Hematopoietic multipotent progenitor cell treated with erythropoietin and hydrocortisone succinate and interleukin-3 and kit ligand, for 17 days (in vitro differentiated cells): Measurements from ENCODE around the gene RNF215.
A peak's percentile ranks its signal among the peaks of the same experiment; 100 is the strongest.

ENCODE experiments used
- DNase-seq: peaks from one replicate; pipeline ENCODE4 v3.0.0-alpha.2; 2015; ENCODE audit warnings: low spot score

The RNF215 gene

GRCh38 chr22:30397656-30398635 is 10.7 kb upstream of the RNF215 start:
- peak; percentile 38 for DNase-seq

DNA sequence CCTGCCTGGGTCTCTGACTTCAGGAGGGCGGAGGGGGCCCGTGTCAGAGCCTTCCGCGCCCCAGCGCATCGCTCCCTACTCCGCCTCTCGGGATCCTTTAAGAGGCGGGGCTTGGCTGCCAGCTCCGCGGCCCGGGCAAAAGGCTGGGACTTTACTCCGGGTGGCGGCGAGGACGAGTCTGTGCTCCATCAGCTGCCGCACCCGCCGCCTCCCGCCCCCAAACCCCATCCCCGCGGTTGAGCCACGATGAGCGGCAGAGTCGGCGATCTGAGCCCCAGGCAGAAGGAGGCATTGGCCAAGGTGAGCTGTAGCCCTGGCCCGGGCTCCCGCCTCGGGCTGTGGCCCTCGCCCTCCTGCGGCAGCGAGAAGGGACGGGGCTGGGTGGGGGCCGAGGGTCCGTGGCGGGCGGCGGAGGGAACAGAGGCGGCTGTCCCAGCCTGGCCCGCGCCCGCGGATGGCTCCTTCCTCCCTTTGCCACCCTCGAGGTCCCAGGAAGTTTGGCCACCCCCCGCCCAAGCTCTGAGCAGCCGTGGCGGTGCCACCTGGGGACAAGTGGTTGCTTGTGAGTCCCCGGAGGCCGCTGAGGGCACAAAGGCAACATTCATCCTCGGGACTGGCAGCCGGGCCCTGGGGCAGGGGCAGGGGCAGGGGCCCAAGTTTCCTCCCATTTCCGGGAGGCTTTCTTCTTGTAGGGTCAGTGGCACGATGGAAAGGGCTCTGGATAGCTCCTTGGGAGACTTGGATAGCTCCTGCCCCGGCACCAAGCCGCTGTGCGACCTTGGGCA is 9.9 kb upstream of the RNF215 start, which contains the start of gene SEC14L2:
Gene SEC14L2 (plus strand): TSS at position 148 of the 785 bp plus-strand sequence. CDS start 99 bp downstream, at position 247.
- peak; percentile 65 for DNase-seq

GRCh38 chr22:30393885-30394284 is 6.7 kb upstream of the RNF215 start:
- DNase-seq = no peak

DNA sequence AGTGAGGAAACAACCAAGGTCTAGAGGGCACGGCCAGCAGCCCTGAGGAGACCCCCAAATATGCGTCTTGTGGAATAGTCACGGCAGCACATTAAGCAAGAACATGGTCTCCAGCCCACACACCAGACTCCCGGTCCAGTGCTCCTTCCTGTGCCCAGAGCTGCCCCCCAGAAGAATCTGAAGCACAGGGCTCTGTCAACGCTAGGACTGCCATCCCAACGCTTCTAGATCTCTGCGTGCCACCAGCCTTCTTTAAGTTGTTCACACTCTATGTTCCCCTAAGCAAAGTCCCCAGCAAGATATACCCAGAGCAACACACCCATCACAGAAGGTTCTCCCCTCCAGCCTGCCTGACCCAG is 6.1 kb upstream of the RNF215 start:
- no peak for DNase-seq

DNA sequence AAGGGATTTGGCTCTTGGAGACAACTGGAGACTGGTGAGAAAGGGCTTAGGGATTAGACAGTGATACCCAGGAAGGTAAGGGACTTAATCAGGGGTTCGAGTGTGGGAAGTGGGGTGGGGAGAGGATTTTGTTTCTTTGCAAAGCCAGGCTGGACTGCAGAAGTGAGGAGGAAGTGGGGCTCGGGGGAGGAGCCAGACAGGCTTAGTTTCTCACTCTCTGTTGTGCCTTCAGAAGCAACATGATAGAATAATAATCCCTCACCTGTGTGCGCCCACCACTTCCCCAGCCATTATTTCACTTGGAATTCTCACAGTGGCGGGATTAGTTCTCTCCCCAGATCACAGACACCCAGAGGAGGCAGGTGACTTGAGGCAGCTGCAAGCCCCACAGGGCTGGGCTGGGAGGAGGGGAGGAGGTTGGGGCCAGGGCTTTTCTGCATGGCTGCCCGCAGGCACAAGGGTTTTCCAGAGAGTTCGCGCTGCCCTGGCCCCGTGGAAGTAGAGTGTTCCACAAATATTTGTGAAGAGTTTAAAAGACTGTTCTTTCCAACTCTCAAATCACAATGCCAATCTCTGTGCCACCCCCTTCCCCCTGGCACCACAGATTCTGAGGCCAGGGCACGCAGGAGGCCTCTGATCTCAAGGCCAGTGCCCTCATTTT is 5.6 kb upstream of the RNF215 start:
- no peak for DNase-seq

GRCh38 chr22:30390974-30391691 is 3.9 kb upstream of the RNF215 start:
- peak; percentile 90 for DNase-seq

GRCh38 chr22:30386608-30386959 is 627 bp downstream of the RNF215 start:
- DNase-seq = no peak

DNA sequence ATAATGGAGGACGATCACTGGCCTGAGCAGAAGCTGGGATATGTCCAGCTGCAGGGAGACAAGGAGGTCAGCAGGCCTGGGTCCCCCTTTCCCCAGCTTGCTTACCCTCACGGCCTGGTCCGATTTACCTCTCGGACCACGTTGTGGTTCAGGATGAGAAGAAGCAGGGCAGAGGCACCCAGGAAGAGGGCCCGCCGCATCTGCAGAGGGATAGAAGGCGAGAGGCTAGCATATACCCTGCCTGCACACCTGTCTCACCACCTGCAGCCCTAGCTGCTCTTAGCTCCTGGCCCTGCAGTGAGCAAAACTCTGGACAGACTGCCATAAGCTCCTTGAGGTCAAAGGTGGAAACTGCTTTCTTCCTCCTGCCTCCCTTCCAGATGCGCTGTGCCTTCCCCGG is 1.3 kb downstream of the RNF215 start:
- DNase-seq = no peak

DNA sequence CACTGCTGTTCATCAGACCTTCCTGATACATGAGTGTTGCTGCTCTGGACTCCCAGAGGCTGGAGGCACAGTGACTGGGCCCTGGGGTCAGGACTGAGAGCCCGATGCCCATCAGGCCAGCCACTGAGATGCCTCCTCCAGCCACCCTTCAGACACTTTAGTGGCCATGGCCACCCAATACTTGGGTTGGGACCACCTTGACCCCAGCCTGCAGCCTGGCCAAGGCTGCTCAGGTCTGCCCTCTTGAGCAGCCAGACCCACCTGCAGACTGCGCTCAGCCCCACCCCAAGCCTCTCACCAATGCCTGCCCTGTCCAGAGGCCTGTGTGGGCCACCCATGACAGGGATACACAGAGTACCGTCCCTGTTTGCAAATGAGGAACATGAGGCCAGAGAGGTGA is 4.2 kb downstream of the RNF215 start:
- DNase-seq = no peak

DNA sequence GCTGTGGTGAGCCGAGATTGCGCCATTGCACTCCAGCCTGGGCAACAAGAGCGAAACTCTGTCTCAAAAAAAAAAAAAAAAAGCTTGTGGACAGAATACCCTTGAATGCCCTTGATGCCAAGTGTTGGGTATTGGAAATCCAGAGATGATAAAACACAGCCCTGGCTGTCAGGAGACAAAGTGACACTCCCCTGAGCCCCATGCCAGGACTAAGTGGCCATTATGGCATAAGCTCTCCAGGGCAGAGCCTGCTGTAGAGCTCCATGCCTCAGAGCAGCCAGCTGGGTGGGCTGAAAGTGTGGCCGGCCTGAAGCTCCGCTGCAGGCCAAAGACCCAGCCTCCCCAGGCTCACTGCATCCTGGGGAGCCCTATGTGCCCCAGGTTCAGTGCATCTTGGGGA is 4.9 kb downstream of the RNF215 start:
- DNase-seq = no peak

GRCh38 chr22:30381264-30381663 is 5.9 kb downstream of the RNF215 start:
- DNase-seq = no peak

- no peak for DNase-seq
These were observed 7.2 kb downstream of the RNF215 start for GRCh38 chr22:30380011-30380410.

DNA sequence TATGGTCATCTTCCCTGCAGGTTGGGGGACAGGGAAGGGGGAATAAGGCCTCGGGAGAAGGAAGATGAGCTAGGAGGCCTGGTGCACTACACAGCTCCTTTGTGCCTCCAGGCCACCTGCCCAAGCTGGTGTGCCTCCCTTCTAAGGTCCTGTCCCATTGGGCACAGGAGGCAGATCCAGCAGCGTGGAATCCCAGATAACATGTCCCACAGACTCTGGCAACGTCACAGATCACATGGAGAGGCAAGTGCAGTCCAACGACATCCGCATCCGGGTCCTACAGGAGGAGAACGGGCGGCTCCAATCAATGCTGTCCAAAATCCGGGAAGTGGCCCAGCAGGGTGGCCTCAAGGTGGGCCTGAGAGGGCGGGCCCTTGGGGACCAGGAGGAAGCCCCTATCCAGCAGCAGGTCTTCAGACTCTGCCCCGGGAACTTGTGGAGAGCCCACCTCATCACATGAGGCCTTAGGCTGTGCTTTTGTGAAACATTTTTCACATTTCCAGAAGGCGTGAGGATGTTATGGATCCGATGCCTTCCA is 11.8 kb downstream of the RNF215 start:
- DNase-seq = no peak

GRCh38 chr22:30373331-30374325 is 13.6 kb downstream of the RNF215 start:
- no peak for DNase-seq

- no peak for DNase-seq
These were observed 14.3 kb downstream of the RNF215 start for GRCh38 chr22:30372915-30373314.

DNA sequence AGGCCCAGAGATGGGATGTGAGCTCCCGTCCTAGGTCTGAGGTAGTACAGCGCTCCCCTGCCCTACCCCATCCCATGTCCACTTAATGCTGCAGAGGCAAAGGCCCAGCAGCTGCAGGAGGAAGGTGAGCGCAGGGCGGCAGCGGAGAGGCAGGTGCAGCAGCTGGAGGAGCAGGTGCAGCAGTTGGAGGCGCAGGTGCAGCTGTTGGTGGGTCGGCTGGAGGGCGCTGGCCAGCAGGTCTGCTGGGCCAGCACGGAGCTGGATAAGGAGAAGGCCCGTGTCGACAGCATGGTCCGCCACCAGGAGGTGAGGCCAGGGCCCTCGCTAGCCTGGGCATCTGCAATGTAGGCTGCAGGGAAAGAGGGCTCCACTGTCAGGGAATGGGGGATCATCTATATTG is 15.2 kb downstream of the RNF215 start:
- no peak for DNase-seq

DNA sequence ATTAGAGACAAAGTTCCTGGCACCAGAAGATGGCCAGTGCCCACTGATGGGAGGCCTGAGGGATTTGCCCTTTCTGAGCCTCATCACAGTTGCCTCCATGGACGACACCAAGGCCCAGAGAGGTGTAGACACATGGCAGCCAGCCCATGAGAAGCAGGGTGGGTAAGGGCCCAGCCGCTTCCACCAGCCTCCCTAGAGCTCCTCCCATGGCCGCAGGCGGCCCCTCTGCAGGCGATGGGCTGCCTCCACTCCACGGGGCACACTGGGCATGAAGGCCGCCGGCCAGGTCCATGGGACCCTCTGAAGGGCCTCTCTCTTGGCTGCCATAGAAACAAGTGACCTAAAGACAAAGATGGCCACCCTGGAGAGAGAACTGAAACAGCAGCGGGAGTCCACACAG is 15.9 kb downstream of the RNF215 start:
- DNase-seq = no peak

DNA sequence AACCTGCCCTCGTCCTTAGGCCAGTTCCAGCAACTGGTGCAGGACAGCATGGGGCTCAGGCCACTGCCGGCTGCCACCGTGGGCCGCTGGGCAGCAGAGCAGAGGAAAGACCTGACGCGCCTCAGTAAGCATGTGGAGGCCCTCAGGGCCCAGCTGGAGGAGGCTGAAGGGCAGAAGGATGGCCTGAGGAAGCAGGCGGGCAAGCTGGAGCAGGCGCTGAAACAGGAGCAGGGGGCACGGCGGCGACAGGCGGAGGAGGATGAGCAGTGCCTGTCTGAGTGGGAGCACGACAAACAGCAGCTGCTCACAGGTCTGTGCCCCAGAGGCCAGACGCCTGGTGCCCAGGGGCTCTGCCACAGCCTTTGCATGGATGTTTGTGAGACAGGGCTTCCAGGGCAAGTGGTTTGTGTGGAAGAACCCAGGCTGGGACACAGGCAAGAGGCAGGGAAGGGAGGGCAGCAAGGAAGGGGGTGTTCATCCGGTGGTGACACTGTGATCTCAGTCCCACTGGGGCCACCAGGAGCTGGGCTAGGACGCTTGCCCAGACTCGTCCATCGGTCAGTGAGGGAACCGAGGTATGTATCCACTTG is 16.5 kb downstream of the RNF215 start:
- DNase-seq = no peak

- DNase-seq = no peak
These were observed 18.8 kb downstream of the RNF215 start for GRCh38 chr22:30368420-30368819.

- DNase-seq = no peak
These were observed 21.3 kb downstream of the RNF215 start for GRCh38 chr22:30365891-30366290.
